BLaER1 (cell line): ENCODE data around the gene SERTAD2.

Experiments
- H3K27ac ChIP-seq: shearing (Covaris generic); formaldehyde crosslinking; 2 replicates; pipeline ENCODE4 v1.8.1; 2022
- H3K27me3 ChIP-seq: shearing (Covaris generic); formaldehyde crosslinking; 2 replicates; pipeline ENCODE4 v1.8.1; 2022
- H3K36me3 ChIP-seq: shearing (Covaris generic); formaldehyde crosslinking; 2 replicates; pipeline ENCODE4 v1.8.1; 2022
- H3K4me1 ChIP-seq: shearing (Covaris generic); formaldehyde crosslinking; 2 replicates; pipeline ENCODE4 v1.8.1; 2022
- H3K4me2 ChIP-seq: shearing (Covaris generic); formaldehyde crosslinking; 2 replicates; pipeline ENCODE4 v1.8.1; 2022
- H3K4me3 ChIP-seq: shearing (Covaris generic); formaldehyde crosslinking; 2 replicates; pipeline ENCODE4 v1.8.1; 2022
- H3K9ac ChIP-seq: shearing (Covaris generic); formaldehyde crosslinking; 2 replicates; pipeline ENCODE4 v1.8.1; 2022
- H3K9me3 ChIP-seq: shearing (Covaris generic); formaldehyde crosslinking; 2 replicates; pipeline ENCODE4 v1.8.1; 2022
- H4K20me1 ChIP-seq: shearing (Covaris generic); formaldehyde crosslinking; 2 replicates; pipeline ENCODE4 v1.8.1; 2022
- Cebpa-rat ChIP-seq: shearing (Covaris generic); IDR thresholded peaks from 2 replicates; pipeline ENCODE4 v1.8.1; 2022

The SERTAD2 gene

GRCh38 chr2:64653109-64654062 lies at the start of gene SERTAD2:
SERTAD2 (minus strand) TSS chr2:64653913; CDS start chr2:64636871, 17,042 bp downstream.
- H3K27me3 ChIP-seq: no peaks in the 10 kb centered on the region
- peak within 1 kb of the TSS; percentile 96 for H3K4me2 ChIP-seq
- peaks cover 65% of the 10 kb centered on the region for H3K4me1 ChIP-seq
- H3K9me3 ChIP-seq: no peaks in the 10 kb centered on the region
- H3K4me3 ChIP-seq: peak within 1 kb of the TSS; percentile 84
- peak within 1 kb of the TSS; percentile 90 for H3K9ac ChIP-seq
- no peaks in the 10 kb centered on the region for H3K36me3 ChIP-seq
- H3K27ac ChIP-seq: peak within 1 kb of the TSS; percentile 94
- H4K20me1 ChIP-seq: peaks cover 46% of the 10 kb centered on the region
- TF ChIP-seq Cebpa-rat: no peak

GRCh38 chr2:64700133-64700809 lies 46.6 kb upstream of the SERTAD2 start:
- no peaks in the 10 kb centered on the region for H4K20me1 ChIP-seq
- no peak overlapping the region for H3K4me3 ChIP-seq
- H3K27me3 ChIP-seq: no peaks in the 10 kb centered on the region
- H3K36me3 ChIP-seq: no peaks in the 10 kb centered on the region
- H3K27ac ChIP-seq: no peak overlapping the region
- no peak overlapping the region for H3K9ac ChIP-seq
- TF ChIP-seq Cebpa-rat: no peak
- peaks cover 12% of the 10 kb centered on the region for H3K4me1 ChIP-seq
- no peak overlapping the region for H3K4me2 ChIP-seq
- H3K9me3 ChIP-seq: no peaks in the 10 kb centered on the region

GRCh38 chr2:64699712-64700111 lies 46.0 kb upstream of the SERTAD2 start:
- no peak overlapping the region for H3K4me2 ChIP-seq
- no peaks in the 10 kb centered on the region for H3K36me3 ChIP-seq
- no peak overlapping the region for H3K9ac ChIP-seq
- H3K4me3 ChIP-seq: no peak overlapping the region
- TF ChIP-seq Cebpa-rat: no peak
- no peaks in the 10 kb centered on the region for H3K9me3 ChIP-seq
- H4K20me1 ChIP-seq: no peaks in the 10 kb centered on the region
- peaks cover 14% of the 10 kb centered on the region for H3K4me1 ChIP-seq
- H3K27me3 ChIP-seq: no peaks in the 10 kb centered on the region
- no peak overlapping the region for H3K27ac ChIP-seq

GRCh38 chr2:64698668-64699444 lies 45.1 kb upstream of the SERTAD2 start:
- H3K27ac ChIP-seq: no peak overlapping the region
- H3K36me3 ChIP-seq: no peaks in the 10 kb centered on the region
- H3K4me1 ChIP-seq: peaks cover 14% of the 10 kb centered on the region
- H3K9ac ChIP-seq: no peak overlapping the region
- no peak overlapping the region for H3K4me2 ChIP-seq
- H3K27me3 ChIP-seq: no peaks in the 10 kb centered on the region
- H3K9me3 ChIP-seq: no peaks in the 10 kb centered on the region
- no peak overlapping the region for H3K4me3 ChIP-seq
- TF ChIP-seq Cebpa-rat: no peak
- no peaks in the 10 kb centered on the region for H4K20me1 ChIP-seq

- Histone ChIP-seq H3K9me3 (no peaks in the 10 kb centered on the region), H3K4me2 (no peak overlapping the region), H3K36me3 (no peaks in the 10 kb centered on the region), H3K9ac (no peak overlapping the region), H4K20me1 (no peaks in the 10 kb centered on the region), H3K4me3 (no peak overlapping the region), H3K27me3 (no peaks in the 10 kb centered on the region), H3K4me1 (peaks cover 14% of the 10 kb centered on the region), H3K27ac (no peak overlapping the region)
- no peak for TF ChIP-seq Cebpa-rat
These were observed 44.5 kb upstream of the SERTAD2 start for GRCh38 chr2:64698177-64698643.

GRCh38 chr2:64697297-64698176 lies 43.8 kb upstream of the SERTAD2 start:
- peaks cover 14% of the 10 kb centered on the region for H3K4me1 ChIP-seq
- no peaks in the 10 kb centered on the region for H4K20me1 ChIP-seq
- H3K4me3 ChIP-seq: no peak overlapping the region
- H3K4me2 ChIP-seq: no peak overlapping the region
- no peaks in the 10 kb centered on the region for H3K27me3 ChIP-seq
- H3K9ac ChIP-seq: no peak overlapping the region
- no peaks in the 10 kb centered on the region for H3K36me3 ChIP-seq
- TF ChIP-seq Cebpa-rat: no peak
- H3K9me3 ChIP-seq: no peaks in the 10 kb centered on the region
- H3K27ac ChIP-seq: no peak overlapping the region

GRCh38 chr2:64696636-64697035 lies 42.9 kb upstream of the SERTAD2 start:
- H3K9ac ChIP-seq: no peak overlapping the region
- no peaks in the 10 kb centered on the region for H3K27me3 ChIP-seq
- H4K20me1 ChIP-seq: no peaks in the 10 kb centered on the region
- no peak overlapping the region for H3K4me2 ChIP-seq
- no peak overlapping the region for H3K4me3 ChIP-seq
- H3K36me3 ChIP-seq: no peaks in the 10 kb centered on the region
- peaks cover 14% of the 10 kb centered on the region for H3K4me1 ChIP-seq
- no peaks in the 10 kb centered on the region for H3K9me3 ChIP-seq
- no peak overlapping the region for H3K27ac ChIP-seq
- no peak for TF ChIP-seq Cebpa-rat

- Histone ChIP-seq H3K9me3 (no peaks in the 10 kb centered on the region), H3K27ac (no peak overlapping the region), H3K36me3 (no peaks in the 10 kb centered on the region), H3K4me1 (peaks cover 14% of the 10 kb centered on the region), H3K27me3 (no peaks in the 10 kb centered on the region), H3K9ac (no peak overlapping the region), H3K4me2 (peak overlapping the region; percentile 45), H3K4me3 (no peak overlapping the region), H4K20me1 (no peaks in the 10 kb centered on the region)
- TF ChIP-seq Cebpa-rat: no peak
These were observed 42.1 kb upstream of the SERTAD2 start for GRCh38 chr2:64695721-64696261.
